IMR-90 (cell line): ENCODE measurements around the gene GCN1. TPM values are rescaled to one million over a fixed set of nuclear protein-coding genes. Genes with fewer than 3 reads are reported as not detected.

Source experiments
- ATAC-seq: fragments of 200-7000 bp; cut with Tn5 transposase; 2 replicates; pipeline ENCODE4 v1.9.1; 2020; ENCODE audit warnings: low read depth, mild to moderate bottlenecking, moderate library complexity
- BruUV-seq: library from RNA; stranded (reverse); fragments of 400-500 nt; replicated peaks from 2 replicates; lab custom pipeline; 2021; lab: Mats Ljungman, UMichigan
- CTCF ChIA-PET: fragments of 300-600 bp; formaldehyde crosslinking; extraction: SDS; loops from one replicate; lab custom pipeline; 2021; ENCODE audit warnings: antibody characterized with exemption; lab: Yijun Ruan, JAX
- POLR2A ChIA-PET: fragments of 300-600 bp; sonication (Branson Sonifier 250); formaldehyde crosslinking; loops from one replicate; lab custom pipeline; 2022; ENCODE audit warnings: antibody characterized with exemption; ENCODE audit not compliant: unreplicated experiment; lab: Charles Lee
- DNase-seq: peaks from one replicate; pipeline ENCODE4 v3.0.0; 2013
- H2AFZ ChIP-seq: replicated peaks from 2 replicates; pipeline ENCODE3; 2013; ENCODE audit warnings: low read length, mild to moderate bottlenecking; ENCODE audit not compliant: poor library complexity
- H2AK5ac ChIP-seq: 2 replicates; pipeline ENCODE4 v1.6.1; 2013; ENCODE audit warnings: low read depth, low read length, inconsistent platforms
- H2AK9ac ChIP-seq: replicated peaks from 2 replicates; pipeline ENCODE3; 2013; ENCODE audit warnings: mild to moderate bottlenecking, low read depth, low read length, moderate library complexity; ENCODE audit not compliant: poor library complexity
- H2BK120ac ChIP-seq: 2 replicates; pipeline ENCODE4 v1.6.1; 2013; ENCODE audit warnings: low read depth, low read length, inconsistent platforms
- H2BK15ac ChIP-seq: 3 replicates; pipeline ENCODE4 v1.6.1; 2013; ENCODE audit warnings: low read depth, low read length, inconsistent platforms
- H2BK20ac ChIP-seq: 2 replicates; pipeline ENCODE4 v1.6.1; 2013; ENCODE audit warnings: low read depth, mild to moderate bottlenecking, inconsistent platforms, low read length, moderate library complexity
- H2BK5ac ChIP-seq: 2 replicates; pipeline ENCODE4 v1.6.1; 2013; ENCODE audit warnings: mild to moderate bottlenecking, low read depth, low read length, inconsistent platforms; ENCODE audit not compliant: poor library complexity, severe bottlenecking
- H3K14ac ChIP-seq: replicated peaks from 2 replicates; pipeline ENCODE4 v1.6.1; 2013; ENCODE audit warnings: low read depth, low read length, inconsistent platforms
- H3K18ac ChIP-seq: 2 replicates; pipeline ENCODE4 v1.6.1; 2013; ENCODE audit warnings: low read depth, low read length, control low read depth
- H3K23ac ChIP-seq: 2 replicates; pipeline ENCODE4 v1.6.1; 2013; ENCODE audit warnings: low read depth, low read length, inconsistent platforms
- H3K27ac ChIP-seq: 2 replicates; pipeline ENCODE4 v1.5.1; 2013; ENCODE audit warnings: mild to moderate bottlenecking, control low read depth, low read length; ENCODE audit not compliant: insufficient read depth
- H3K27me3 ChIP-seq: 2 replicates; pipeline ENCODE4 v1.6.1; 2013; ENCODE audit warnings: low read length; ENCODE audit not compliant: control insufficient read depth, insufficient read depth
- H3K36me3 ChIP-seq: 2 replicates; pipeline ENCODE4 v1.6.1; 2013; ENCODE audit warnings: low read length, mixed read lengths; ENCODE audit not compliant: control insufficient read depth, insufficient read depth
- H3K4ac ChIP-seq: 2 replicates; pipeline ENCODE4 v1.6.1; 2013; ENCODE audit warnings: low read depth, low read length, inconsistent platforms
- H3K4me1 ChIP-seq: 2 replicates; pipeline ENCODE4 v1.6.1; 2013; ENCODE audit warnings: low read length, mixed read lengths; ENCODE audit not compliant: control insufficient read depth, insufficient read depth
- H3K4me2 ChIP-seq: 2 replicates; pipeline ENCODE4 v1.6.1; 2013; ENCODE audit warnings: low read depth, mild to moderate bottlenecking, control low read depth, low read length, moderate library complexity
- H3K4me3 ChIP-seq: 2 replicates; pipeline ENCODE4 v1.5.1; 2013; ENCODE audit warnings: low read depth, mild to moderate bottlenecking, control low read depth, low read length, moderate library complexity; ENCODE audit not compliant: insufficient read depth
- H3K56ac ChIP-seq: 2 replicates; pipeline ENCODE4 v1.6.1; 2013; ENCODE audit warnings: low read length, inconsistent platforms; ENCODE audit not compliant: insufficient read depth; ENCODE audit errors: extremely low read depth
- H3K79me1 ChIP-seq, 2 experiments: 2 replicates each; pipeline ENCODE4 v1.6.1; 2013; ENCODE audit warnings: low read length in 2 of 2, inconsistent platforms in 1 of 2, low read depth in 1 of 2
- H3K9ac ChIP-seq: 2 replicates; pipeline ENCODE4 v1.6.1; 2013; ENCODE audit warnings: low read depth, low read length, control low read depth
- H3K9me1 ChIP-seq: 2 replicates; pipeline ENCODE4 v1.6.1; 2013; ENCODE audit warnings: low read length, inconsistent platforms; ENCODE audit not compliant: insufficient read depth
- H3K9me3 ChIP-seq: 2 replicates; pipeline ENCODE4 v1.6.1; 2013; ENCODE audit warnings: low read length; ENCODE audit not compliant: control insufficient read depth, insufficient read depth
- H4K20me1 ChIP-seq: 2 replicates; pipeline ENCODE4 v1.6.1; 2013; ENCODE audit warnings: low read length, inconsistent platforms; ENCODE audit not compliant: insufficient read depth
- H4K5ac ChIP-seq: 2 replicates; pipeline ENCODE4 v1.6.1; 2013; ENCODE audit warnings: mild to moderate bottlenecking, low read depth, low read length, control low read depth
- H4K8ac ChIP-seq, 2 experiments: 2 replicates each; pipeline ENCODE4 v1.6.1; 2013; ENCODE audit warnings: low read depth in 2 of 2, low read length in 2 of 2, control low read depth in 1 of 2, inconsistent platforms in 1 of 2
- H4K91ac ChIP-seq: 2 replicates; pipeline ENCODE4 v1.6.1; 2013; ENCODE audit warnings: low read depth, low read length, inconsistent platforms; ENCODE audit not compliant: insufficient read depth
- MXI1 ChIP-seq: IDR thresholded peaks from 2 replicates; pipeline ENCODE4 v1.6.1; 2012; ENCODE audit warnings: low read depth, mild to moderate bottlenecking, low read length, moderate library complexity, borderline replicate concordance
- WGBS, 2 experiments: methylation state at CpG; one replicate each; pipeline versions ENCODE4 v1.1.5 to v1.1.7; 2013; ENCODE audit warnings: missing lambda C conversion rate in 2 of 2; ENCODE audit not compliant: insufficient read length in 1 of 2; ENCODE audit errors: extremely low coverage in 2 of 2; 5-methylcytosine and 5-hydroxymethylcytosine counted together
- dilution Hi-C: fragments of 300-500 bp; cut with HindIII; formaldehyde crosslinking; loops from one replicate; pipeline ENCODE4 v1.14.3; 2018; ENCODE audit warnings: low sequenced_read_pairs; ENCODE audit not compliant: unreplicated experiment
- in situ Hi-C: fragments of 300-500 bp; cut with MboI; formaldehyde crosslinking; loops from 3 replicates; pipeline ENCODE4 v1.14.3; 2019; ENCODE audit warnings: low sequenced_read_pairs, inconsistent platforms, mixed read lengths
- intact Hi-C: fragments of 100-400 bp; cut with micrococcal nuclease; formaldehyde crosslinking; loops from 2 replicates; pipeline ENCODE4 v1.10.0; 2022
- polyA plus RNA-seq, 3 experiments: library from polyadenylated mRNA; depleted of rRNA; stranded (reverse); fragments of >200 nt; gene quantifications; 2 replicates each; pipeline ENCODE4 v1.2.3, GENCODE V29; 2012; ENCODE audit warnings: low replicate concordance in 1 of 3
- total RNA-seq: library from RNA; depleted of rRNA; stranded (reverse); fragments of >200 nt; gene quantifications from 2 replicates; pipeline ENCODE4 v1.2.3, GENCODE V29; 2012

The GCN1 gene
- total and polyA plus RNA-seq, 2 of the 4 experiments (the other 2 are of a cell fraction) = 57.8 to 77.6 TPM

- in situ Hi-C loops = no loop called here
- ATAC-seq = no peak
- DNase-seq = no peak
These were observed 26.5 kb upstream of the GCN1 start for GRCh38 chr12:120220838-120221575.

More at GRCh38 chr12:120220838-120221575, 26.5 kb upstream of the GCN1 start:
- Histone ChIP-seq H2BK5ac (no peak overlapping the region), H3K9ac (no peak overlapping the region), H3K4me2 (no peak overlapping the region), H3K14ac (no peak overlapping the region), H4K8ac (no peak overlapping the region), H3K27me3 (no peaks in the 10 kb centered on the region), H2AK5ac (no peak overlapping the region), H2BK20ac (no peak overlapping the region), H4K5ac (no peak overlapping the region), H3K56ac (no peak overlapping the region), H4K20me1 (peaks cover 31% of the 10 kb centered on the region), H3K4me1 (peaks cover 9% of the 10 kb centered on the region), H3K4me3 (no peak overlapping the region), H4K91ac (no peak overlapping the region), H2BK120ac (no peak overlapping the region), H2BK15ac (no peak overlapping the region; the same call in 2 of the 3 replicates), H3K18ac (no peak overlapping the region), H3K9me3 (no peaks in the 10 kb centered on the region), H3K4ac (no peak overlapping the region), H3K36me3 (peaks cover 63% of the 10 kb centered on the region), H3K27ac (no peak overlapping the region), H3K9me1 (no peaks in the 10 kb centered on the region), H3K79me1 (peaks cover 33 to 76% of the 10 kb centered on the region in 2 experiments), H3K23ac (peak overlapping the region; percentile 16; the same call in 1 of the 2 replicates), H2AFZ (peak overlapping the region; percentile 67), H2AK9ac (no peak overlapping the region)
- no TSS peak for BruUV-seq
- intact Hi-C loops = no loop called here
- dilution Hi-C loops = no loop called here
- TF ChIP-seq MXI1 = no peak
- WGBS, 2 experiments = 60% methylated on average over 1 of the region's 10 CpGs; no CpG with 5 or more reads in 1 of the 2 experiments
- ChIA-PET CTCF (no interaction called here), POLR2A (interaction anchor here (1.7 kb wide), 1 partner anchor 20 kb away, joined by 8 read pairs; the partner anchor contains the start of gene RPLP0)
